Right atrium auricular region (tissue), 2 donors: Measurements from ENCODE around the gene ANKS4B. TPM values are rescaled to one million over a fixed set of nuclear protein-coding genes. Genes with fewer than 3 reads are reported as not detected.
"Not testable (repeated sequence)": the region's sequence is repeated elsewhere in the genome, so short reads cannot be mapped to it uniquely, and the experiment has no call there.

Experiments
- DNase-seq: peaks from one replicate; pipeline ENCODE4 v3.0.0-alpha.2; 2019; ENCODE audit warnings: low spot score
- H3K27ac ChIP-seq, 2 donors: fragments of 200-600 bp; sonication (generic); 1 replicate in 1 of 2; 2 replicates in 1 of 2; pipeline ENCODE4 v1.5.1; 2016 to 2019
- H3K27me3 ChIP-seq, 2 donors: fragments of 200-600 bp; sonication (generic); one replicate each; pipeline versions ENCODE4 v1.5.1 to v1.6.0; 2017 to 2019
- H3K36me3 ChIP-seq: fragments of 200-600 bp; sonication (generic); one replicate; pipeline ENCODE4 v1.5.1; 2016
- H3K4me1 ChIP-seq, 2 donors: fragments of 200-600 bp; sonication (generic); one replicate each; pipeline versions ENCODE4 v1.5.1 to v1.6.0; 2017 to 2019
- H3K4me3 ChIP-seq, 2 donors: fragments of 200-600 bp; sonication (generic); 1 replicate in 1 of 2; 2 replicates in 1 of 2; pipeline ENCODE4 v1.5.1; 2017 to 2019; ENCODE audit warnings: mild to moderate bottlenecking in 1 of 2, moderate library complexity in 1 of 2
- H3K9me3 ChIP-seq, 2 donors: fragments of 200-600 bp; sonication (generic); one replicate each; pipeline ENCODE4 v1.5.1; 2019
- CTCF ChIP-seq, 2 donors: fragments of 200-600 bp; sonication (generic); IDR thresholded peaks; one replicate each; pipeline ENCODE4 v1.5.1; 2019; ENCODE audit warnings: antibody characterized with exemption in 2 of 2
- total RNA-seq, 2 donors: library from RNA; depleted of rRNA; stranded (reverse); fragments of >200 nt; gene quantifications; one replicate each; pipeline ENCODE4 v1.1.0, GENCODE V29; 2016

The ANKS4B gene
- total RNA-seq, 2 donors from 2014 or later, result not detected

DNA sequence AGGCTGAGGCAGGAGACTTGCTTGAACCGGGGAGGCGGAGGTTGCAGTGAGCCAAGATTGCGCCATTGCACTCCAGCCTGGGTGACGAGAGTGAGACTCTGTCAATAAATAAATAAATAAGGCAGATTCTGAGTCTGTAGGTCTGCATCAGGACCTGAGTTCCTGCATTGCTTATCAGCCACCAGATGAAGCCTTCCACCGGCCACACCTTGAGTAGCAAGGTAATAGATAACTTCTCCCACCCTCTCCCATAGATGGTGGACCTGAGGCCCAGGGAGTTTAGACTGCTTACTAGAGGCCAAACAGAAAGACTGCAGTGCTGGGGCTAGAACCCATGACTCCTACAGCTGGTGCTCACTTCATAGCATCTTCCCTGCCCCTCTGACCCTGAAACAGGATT is 44.2 kb upstream of the ANKS4B start:
- H3K27ac ChIP-seq, result no peak overlapping the region
- H3K4me1 ChIP-seq, result peaks cover 0 to 6% of the 10 kb centered on the region in 2 donors
- TF ChIP-seq CTCF (IDR thresholded peaks at IDR 0.05), result no peak
- H3K27me3 ChIP-seq, result no peaks in the 10 kb centered on the region
- DNase-seq, result no peak
- no peaks in the 10 kb centered on the region for H3K9me3 ChIP-seq
- H3K4me3 ChIP-seq, result no peak overlapping the region
- H3K36me3 ChIP-seq, result no peaks in the 10 kb centered on the region

GRCh38 chr16:21190013-21190412 is 43.5 kb upstream of the ANKS4B start:
- DNase-seq, result no peak
- no peaks in the 10 kb centered on the region for H3K27me3 ChIP-seq
- no peak overlapping the region for H3K27ac ChIP-seq
- no peaks in the 10 kb centered on the region for H3K9me3 ChIP-seq
- H3K36me3 ChIP-seq, result no peaks in the 10 kb centered on the region
- no peak for TF ChIP-seq CTCF (IDR thresholded peaks at IDR 0.05)
- no peak overlapping the region for H3K4me3 ChIP-seq
- peaks cover 0 to 6% of the 10 kb centered on the region in 2 donors for H3K4me1 ChIP-seq

DNA sequence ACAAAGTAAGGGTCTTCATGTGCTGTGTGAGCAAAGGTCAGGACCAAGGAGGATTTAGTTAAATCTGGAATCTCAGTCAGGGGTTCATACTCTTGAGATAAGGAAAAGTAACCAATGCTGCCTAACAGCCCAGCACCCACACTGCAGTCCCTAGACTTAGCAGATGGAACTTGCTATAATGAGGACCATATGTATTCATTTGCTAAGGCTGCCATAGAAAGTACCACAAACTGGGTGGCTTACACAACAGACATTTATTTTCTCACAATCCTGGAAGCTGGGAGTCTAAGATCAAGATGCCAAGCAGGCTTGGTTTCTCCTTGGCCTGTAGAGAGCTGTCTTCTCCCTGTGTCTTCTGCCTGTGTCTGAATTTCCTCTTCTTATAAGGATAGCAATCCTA is 42.9 kb upstream of the ANKS4B start:
- no peaks in the 10 kb centered on the region for H3K9me3 ChIP-seq
- no peak for DNase-seq
- TF ChIP-seq CTCF (IDR thresholded peaks at IDR 0.05), result no peak
- no peak overlapping the region for H3K4me3 ChIP-seq
- peaks cover 0 to 6% of the 10 kb centered on the region in 2 donors for H3K4me1 ChIP-seq
- no peak overlapping the region for H3K27ac ChIP-seq
- no peaks in the 10 kb centered on the region for H3K36me3 ChIP-seq
- no peaks in the 10 kb centered on the region for H3K27me3 ChIP-seq

DNA sequence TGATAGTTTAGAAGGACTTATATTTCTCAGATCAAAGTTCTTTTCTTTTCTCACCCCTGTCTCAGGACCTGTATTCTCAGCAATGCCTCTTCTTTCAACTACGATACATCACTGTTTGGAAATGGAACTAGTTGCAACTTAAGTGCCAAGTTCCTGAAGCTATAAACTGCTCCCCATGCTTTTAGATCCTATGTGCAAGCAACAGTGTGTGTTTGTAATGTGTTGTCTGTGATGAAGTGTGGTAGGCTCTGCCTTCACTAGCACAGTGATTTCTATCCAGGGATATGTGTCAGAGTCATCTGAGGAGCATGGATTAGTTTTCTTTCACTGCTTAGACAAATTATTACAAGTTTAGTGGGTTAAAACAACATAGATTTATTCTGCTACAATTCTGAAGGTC is 40.5 kb upstream of the ANKS4B start:
- Histone ChIP-seq H3K36me3 (no peaks in the 10 kb centered on the region), H3K27ac (no peak overlapping the region), H3K9me3 (no peaks in the 10 kb centered on the region), H3K4me1 (peaks cover 0 to 6% of the 10 kb centered on the region in 2 donors), H3K27me3 (no peaks in the 10 kb centered on the region), H3K4me3 (no peak overlapping the region)
- TF ChIP-seq CTCF (IDR thresholded peaks at IDR 0.05), result no peak
- DNase-seq, result no peak

DNA sequence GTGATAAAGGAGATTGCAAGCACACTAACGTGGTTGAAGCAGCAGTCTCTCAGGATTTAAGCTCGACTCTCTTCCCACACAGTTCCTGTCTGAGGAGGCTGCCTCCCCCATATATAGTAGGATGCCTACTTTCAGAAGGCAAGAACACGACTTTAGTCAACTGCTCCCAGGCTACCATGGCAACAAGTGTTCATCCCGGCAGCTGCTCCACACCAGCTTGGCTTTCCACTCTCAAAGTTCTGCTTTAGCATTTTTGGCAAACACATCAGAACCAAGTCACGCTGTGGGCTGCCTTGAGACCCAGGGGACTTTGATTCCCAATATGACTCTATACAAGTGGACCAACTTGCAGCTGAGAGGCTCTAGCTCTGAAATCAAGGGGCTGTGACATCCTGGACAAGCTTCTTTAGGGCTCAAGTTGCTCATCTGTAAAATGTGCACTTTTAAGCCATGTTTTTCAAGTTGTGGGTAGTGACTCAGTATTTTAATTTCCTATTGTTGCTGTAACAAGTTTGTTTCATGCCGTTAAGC is 38.7 kb upstream of the ANKS4B start:
- no peak overlapping the region for H3K27ac ChIP-seq
- no peak for TF ChIP-seq CTCF (IDR thresholded peaks at IDR 0.05)
- DNase-seq, result no peak
- H3K36me3 ChIP-seq, result no peaks in the 10 kb centered on the region
- H3K9me3 ChIP-seq, result no peaks in the 10 kb centered on the region
- H3K4me3 ChIP-seq, result no peak overlapping the region
- H3K4me1 ChIP-seq, result no peaks in the 10 kb centered on the region
- no peaks in the 10 kb centered on the region for H3K27me3 ChIP-seq

DNA sequence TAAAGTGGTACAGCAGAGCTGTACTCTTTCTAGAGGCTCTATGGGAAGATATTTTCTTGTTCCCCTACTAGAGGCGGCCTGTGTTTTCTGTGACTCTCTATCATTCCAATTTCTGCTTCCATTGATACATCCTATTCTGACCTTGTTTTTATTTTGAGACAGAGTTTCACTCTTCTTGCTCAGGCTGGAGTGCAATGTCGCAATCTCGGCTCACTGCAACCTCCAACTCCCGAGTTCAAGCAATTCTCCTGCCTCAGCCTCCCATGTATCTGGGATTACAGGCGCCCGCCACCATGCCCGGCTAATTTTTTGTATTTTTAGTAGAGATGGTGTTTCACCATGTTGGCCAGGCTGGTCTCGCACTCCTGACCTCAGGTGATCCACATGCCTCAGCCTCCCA is 38.2 kb upstream of the ANKS4B start:
- not testable (repeated sequence) for H3K4me1 ChIP-seq, H3K36me3 ChIP-seq, H3K9me3 ChIP-seq, H3K4me3 ChIP-seq, H3K27ac ChIP-seq, DNase-seq, H3K27me3 ChIP-seq
